Gastrocnemius medialis (tissue), 4 donors: ENCODE measurements around the gene YPEL1. TPM values are rescaled to one million over a fixed set of nuclear protein-coding genes. Genes with fewer than 3 reads are reported as not detected.

Experiments used
- ATAC-seq, 2 donors: fragments of 150-250 bp; one replicate each; pipeline ENCODE4 v1.9.1; 2016
- DNase-seq, 2 donors: peaks; one replicate each; pipeline ENCODE4 v3.0.0-alpha.2; 2019
- H3K27ac ChIP-seq, 4 donors: fragments of 200-600 bp; sonication (generic); 1 replicate in 1 of 4; 2 replicates in 3 of 4; pipeline ENCODE4 v1.5.1; 2016 to 2018; ENCODE audit warnings: mild to moderate bottlenecking in 2 of 4, moderate library complexity in 1 of 4
- H3K27me3 ChIP-seq, 3 donors: fragments of 200-600 bp; sonication (generic) in 2 of 3; 1 replicate in 1 of 3; 2 replicates in 2 of 3; pipeline versions ENCODE4 v1.5.1 to v1.6.0; 2016 to 2019; ENCODE audit warnings: mild to moderate bottlenecking in 1 of 3, moderate library complexity in 1 of 3
- H3K36me3 ChIP-seq, 2 donors: fragments of 200-600 bp; sonication (generic) in 1 of 2; one replicate each; pipeline ENCODE4 v1.5.1; 2017 to 2018
- H3K4me1 ChIP-seq, 2 donors: fragments of 200-600 bp; sonication (generic) in 1 of 2; one replicate each; pipeline ENCODE4 v1.5.1; 2016 to 2017; ENCODE audit warnings: mild to moderate bottlenecking in 2 of 2
- H3K4me3 ChIP-seq, 4 donors: fragments of 200-600 bp; sonication (generic) in 3 of 4; 1 replicate in 1 of 4; 2 replicates in 3 of 4; pipeline ENCODE4 v1.5.1; 2016 to 2019; ENCODE audit warnings: mild to moderate bottlenecking in 2 of 4
- H3K9me3 ChIP-seq, 3 donors: fragments of 200-600 bp; sonication (generic) in 2 of 3; 1 replicate in 1 of 3; 2 replicates in 2 of 3; pipeline ENCODE4 v1.5.1; 2016 to 2019
- CTCF ChIP-seq, 5 experiments: fragments of 450-650 bp in 3 of 5; fragments of 200-600 bp in 2 of 5; sonication (generic) in 2 of 5; IDR thresholded peaks in 4 of 5; conservative IDR thresholded peaks in 1 of 5; 1 replicate in 4 of 5; 2 replicates in 1 of 5; pipeline ENCODE4 v1.5.1; 2016 to 2019; ENCODE audit warnings: antibody characterized with exemption in 5 of 5, mild to moderate bottlenecking in 3 of 5, moderate library complexity in 3 of 5
- POLR2A ChIP-seq, 2 donors: fragments of 450-650 bp; IDR thresholded peaks; one replicate each; pipeline ENCODE4 v1.6.1; 2017; ENCODE audit warnings: antibody characterized with exemption in 2 of 2, mild to moderate bottlenecking in 2 of 2, moderate library complexity in 2 of 2
- in situ Hi-C, 4 donors: fragments of 200-750 bp; cut with MboI; loops; one replicate each; pipeline versions ENCODE4 v1.15.0 to v1.8.0; 2017; ENCODE audit warnings: low sequenced_read_pairs in 4 of 4
- intact Hi-C: fragments of 100-400 bp; cut with DNase I; formaldehyde crosslinking; loops from one replicate; pipeline ENCODE4 v1.15.1; 2023; ENCODE audit warnings: low total_unique reads
- microRNA counts, 2 donors: library from miRNA; unstranded; fragments of <30 nt; microRNA quantifications; one replicate each; lab custom pipeline; 2016
- microRNA-seq, 2 donors: library from miRNA; unstranded; fragments of <30 nt; microRNA quantifications; one replicate each; pipeline ENCODE4, GENCODE V29; 2016; ENCODE audit warnings: borderline replicate concordance in 2 of 2
- total RNA-seq, 4 donors: library from RNA; depleted of rRNA; stranded (reverse); fragments of >200 nt; gene quantifications; one replicate each; pipeline versions ENCODE4 v1.1.0 to v1.2.3, GENCODE V29; 2016

YPEL1 gene
- total RNA-seq, 4 donors from 2014 or later = 23.6 to 42.1 (median 36.4) TPM

- intact Hi-C loops = no loop called here
- Histone ChIP-seq H3K27me3 (no peaks in the 10 kb centered on the region), H3K4me3 (peak overlapping the region; percentile 58 to 83 (median 66)), H3K9me3 (no peaks in the 10 kb centered on the region), H3K36me3 (no peaks in the 10 kb centered on the region), H3K27ac (no peak overlapping the region), H3K4me1 (peaks cover 0 to 17% of the 10 kb centered on the region in 2 donors)
- no peak for ATAC-seq
- TF ChIP-seq CTCF (IDR thresholded peaks at IDR 0.05 in 4 of 5, conservative IDR thresholded peaks at IDR 0.05 in 1 of 5) (no peak), POLR2A (IDR thresholded peaks at IDR 0.05) (no peak)
- DNase-seq = no peak
- in situ Hi-C loops = no loop called here
Observed at GRCh38 chr22:21650823-21651520, 84.6 kb downstream of the YPEL1 start.

GRCh38 chr22:21650280-21650679 is 85.3 kb downstream of the YPEL1 start:
- no peaks in the 10 kb centered on the region for H3K9me3 ChIP-seq
- no peaks in the 10 kb centered on the region for H3K36me3 ChIP-seq
- no peak overlapping the region for H3K4me3 ChIP-seq
- TF ChIP-seq CTCF (IDR thresholded peaks at IDR 0.05 in 4 of 5, conservative IDR thresholded peaks at IDR 0.05 in 1 of 5) (no peak), POLR2A (IDR thresholded peaks at IDR 0.05) (no peak)
- no peaks in the 10 kb centered on the region for H3K27me3 ChIP-seq
- DNase-seq (no peak), ATAC-seq (no peak)
- H3K27ac ChIP-seq = no peak overlapping the region
- peaks cover 0 to 17% of the 10 kb centered on the region in 2 donors for H3K4me1 ChIP-seq
- intact Hi-C loops = no loop called here
- in situ Hi-C loops = no loop called here

MicroRNAs encoded within 50 kb of the gene (microRNA counts, 767-probe panel; counts per million panel counts)
- microRNA hsa-miR-130b-3p (lab: Ali Mortazavi, UCI) = 356 to 448 counts per million in 2 donors
- microRNA hsa-miR-301b (lab: Ali Mortazavi, UCI) = 356 to 448 counts per million in 2 donors

Small RNA genes within 50 kb of the gene (microRNA-seq; reads per million reads assigned to microRNA genes)
- 45.0 to 62.3 reads per million in 2 donors for gene MIR130B
- gene MIR301B = 0.85 to 1.2 reads per million in 2 donors

Other genes starting within 250 kb of the YPEL1 start
- gene RIMBP3C, start 184.3 kb downstream of the YPEL1 start, total RNA-seq = under 1 TPM in 1 of 4 donors, not detected in 3; 0.04 TPM
- gene UBE2L3, start 168.1 kb downstream of the YPEL1 start, total RNA-seq = 10 to 100 TPM; 61.5 to 88.7 (median 70.5) TPM
- gene YDJC, start 105.8 kb downstream of the YPEL1 start, total RNA-seq = 10 to 100 TPM in 1 of 4 donors, 1 to 10 TPM in 3; 5.2 to 10.8 (median 6.3) TPM
- gene CCDC116, start 103.0 kb downstream of the YPEL1 start, total RNA-seq = under 1 TPM in 2 of 4 donors, not detected in 2; 0.20 to 0.22 TPM
- gene SDF2L1, start 93.5 kb downstream of the YPEL1 start, total RNA-seq = 10 to 100 TPM in 3 of 4 donors, 1 to 10 TPM in 1; 8.5 to 33.2 (median 23.3) TPM
- 10 to 100 TPM; 16.8 to 24.8 (median 20.5) TPM for gene PPIL2, start 69.8 kb downstream of the YPEL1 start, total RNA-seq
- 10 to 100 TPM; 39.8 to 79.5 (median 57.2) TPM for gene MAPK1, start 131.9 kb upstream of the YPEL1 start, total RNA-seq
- 10 to 100 TPM; 10.2 to 13.8 (median 11.0) TPM for gene PPM1F, start 217.1 kb upstream of the YPEL1 start, total RNA-seq
- gene TOP3B, start 247.0 kb upstream of the YPEL1 start, total RNA-seq = 10 to 100 TPM in 3 of 4 donors, 1 to 10 TPM in 1; 8.2 to 15.7 (median 14.2) TPM